H1 (cell line): Measurements from ENCODE around the gene MUC5AC. TPM values are rescaled to one million over a fixed set of nuclear protein-coding genes. Genes with fewer than 3 reads are reported as not detected.

Source experiments
- CTCF ChIA-PET: fragments of 300-600 bp; sonication (Branson Sonifier 250); formaldehyde crosslinking; loops from one replicate; lab custom pipeline; 2021; ENCODE audit not compliant: partially characterized antibody; lab: Charles Lee
- POLR2A ChIA-PET: fragments of 300-600 bp; sonication (Branson Sonifier 250); formaldehyde crosslinking; loops from one replicate; lab custom pipeline; 2021; ENCODE audit warnings: inconsistent platforms; ENCODE audit not compliant: partially characterized antibody; lab: Charles Lee
- DNase-seq, 2 experiments: peaks; one replicate each; pipeline versions ENCODE4 v3.0.0 to v3.0.0-alpha.2; 2010 to 2022; ENCODE audit warnings: low spot score in 2 of 2, low read depth in 1 of 2, mixed read lengths in 1 of 2
- FAIRE-seq: peaks from 2 replicates; lab custom pipeline; 2011; peaks lifted over from hg19 to GRCh38; lab: Jason Lieb, UNC
- H2AFZ ChIP-seq: 2 replicates; pipeline ENCODE4 v1.8.1; 2012; ENCODE audit warnings: low read length, inconsistent platforms
- H2AK5ac ChIP-seq: 2 replicates; pipeline ENCODE4 v1.6.1; 2013; ENCODE audit warnings: low read depth, low read length
- H2BK120ac ChIP-seq: replicated peaks from 2 replicates; pipeline ENCODE3; 2013; ENCODE audit warnings: low read depth, low read length, inconsistent platforms
- H2BK12ac ChIP-seq: 2 replicates; pipeline ENCODE4 v1.6.1; 2013; ENCODE audit warnings: low read depth, low read length
- H2BK15ac ChIP-seq: 2 replicates; pipeline ENCODE4 v1.6.1; 2013; ENCODE audit warnings: low read length
- H2BK20ac ChIP-seq: 2 replicates; pipeline ENCODE4 v1.6.1; 2013; ENCODE audit warnings: low read length
- H2BK5ac ChIP-seq: 2 replicates; pipeline ENCODE4 v1.6.1; 2013; ENCODE audit warnings: low read depth, low read length
- H3K14ac ChIP-seq: 2 replicates; pipeline ENCODE4 v1.6.1; 2013; ENCODE audit warnings: inconsistent platforms; ENCODE audit not compliant: insufficient read length
- H3K18ac ChIP-seq: 2 replicates; pipeline ENCODE4 v1.6.1; 2013; ENCODE audit warnings: low read length; ENCODE audit errors: extremely low read depth
- H3K23ac ChIP-seq: 2 replicates; pipeline ENCODE4 v1.6.1; 2013; ENCODE audit warnings: inconsistent platforms; ENCODE audit not compliant: insufficient read length
- H3K23me2 ChIP-seq: 2 replicates; pipeline ENCODE4 v1.6.1; 2013; ENCODE audit warnings: low read depth, low read length
- H3K27ac ChIP-seq: 2 replicates; pipeline ENCODE4 v1.6.1; 2011; ENCODE audit warnings: low read depth, low read length, inconsistent platforms
- H3K27me3 ChIP-seq, 4 experiments: replicated peaks in 1 of 4; 1 replicate in 1 of 4; 2 replicates in 3 of 4; pipeline versions ENCODE4 v1.6.1 to v1.8.1; 2011 to 2013; ENCODE audit warnings: low read length in 3 of 4, mild to moderate bottlenecking in 3 of 4, inconsistent platforms in 2 of 4, mixed read lengths in 2 of 4, moderate library complexity in 1 of 4; ENCODE audit not compliant: control insufficient read depth in 3 of 4, insufficient read depth in 3 of 4; ENCODE audit errors: extremely low read depth in 1 of 4
- H3K36me3 ChIP-seq, 4 experiments: 2 replicates each; pipeline versions ENCODE4 v1.6.1 to v1.8.1; 2011 to 2013; ENCODE audit warnings: mild to moderate bottlenecking in 4 of 4, low read length in 3 of 4, moderate library complexity in 2 of 4, control low read depth in 1 of 4, inconsistent platforms in 1 of 4; ENCODE audit not compliant: insufficient read depth in 4 of 4, control insufficient read depth in 2 of 4
- H3K4ac ChIP-seq: replicated peaks from 2 replicates; pipeline ENCODE3; 2013; ENCODE audit warnings: low read length, low read depth, mixed read lengths, inconsistent platforms; ENCODE audit not compliant: insufficient read length
- H3K4me1 ChIP-seq, 4 experiments: replicated peaks in 1 of 4; 1 replicate in 1 of 4; 2 replicates in 3 of 4; pipeline versions ENCODE4 v1.6.1 to v1.8.1; 2011 to 2013; ENCODE audit warnings: low read length in 3 of 4, inconsistent platforms in 2 of 4, mixed read lengths in 1 of 4; ENCODE audit not compliant: insufficient read depth in 4 of 4, control insufficient read depth in 3 of 4
- H3K4me2 ChIP-seq, 2 experiments: 2 replicates each; pipeline versions ENCODE4 v1.6.1 to v1.8.1; 2011 to 2013; ENCODE audit warnings: low read depth in 2 of 2, low read length in 2 of 2, control low read depth in 1 of 2, inconsistent platforms in 1 of 2, mild to moderate bottlenecking in 1 of 2; ENCODE audit not compliant: insufficient read depth in 1 of 2
- H3K4me3 ChIP-seq, 4 experiments: fragments of 200-600, 300-600 bp in 1 of 4; sonication (generic), shearing (Covaris generic), sonication (Bioruptor Twin) in 1 of 4; 2 replicates each; pipeline versions ENCODE4 v1.5.1 to v1.8.1; 2011 to 2016; ENCODE audit warnings: low read length in 4 of 4, low read depth in 3 of 4, control low read depth in 2 of 4, inconsistent platforms in 2 of 4, mild to moderate bottlenecking in 2 of 4, mixed read lengths in 1 of 4, moderate library complexity in 1 of 4; ENCODE audit not compliant: insufficient read depth in 2 of 4; ENCODE audit errors: extremely low read depth in 1 of 4
- H3K56ac ChIP-seq: replicated peaks from 2 replicates; pipeline ENCODE3; 2013; ENCODE audit warnings: low read depth, mild to moderate bottlenecking, mixed read lengths, low read length, inconsistent platforms; ENCODE audit not compliant: insufficient read length
- H3K79me1 ChIP-seq: 2 replicates; pipeline ENCODE4 v1.6.1; 2013; ENCODE audit warnings: low read depth, low read length, control low read depth
- H3K79me2 ChIP-seq, 2 experiments: 2 replicates each; pipeline versions ENCODE4 v1.6.1 to v1.8.1; 2012 to 2013; ENCODE audit warnings: low read length in 2 of 2, mild to moderate bottlenecking in 2 of 2, inconsistent platforms in 1 of 2; ENCODE audit not compliant: insufficient read depth in 2 of 2, control insufficient read depth in 1 of 2
- H3K9ac ChIP-seq, 4 experiments: replicated peaks in 1 of 4; 1 replicate in 1 of 4; 2 replicates in 3 of 4; pipeline versions ENCODE4 v1.6.1 to v1.8.1; 2011 to 2013; ENCODE audit warnings: low read depth in 3 of 4, low read length in 3 of 4, control low read depth in 2 of 4, mild to moderate bottlenecking in 2 of 4, moderate library complexity in 2 of 4, inconsistent platforms in 1 of 4; ENCODE audit errors: extremely low read depth in 1 of 4
- H3K9me3 ChIP-seq, 2 experiments: 2 replicates each; pipeline versions ENCODE4 v1.6.1 to v1.8.1; 2012 to 2013; ENCODE audit warnings: mild to moderate bottlenecking in 2 of 2, moderate library complexity in 2 of 2, control low read depth in 1 of 2, inconsistent platforms in 1 of 2, low read depth in 1 of 2, low read length in 1 of 2, mixed read lengths in 1 of 2; ENCODE audit not compliant: insufficient read depth in 2 of 2
- H4K20me1 ChIP-seq, 2 experiments: replicated peaks in 1 of 2; 2 replicates each; pipeline versions ENCODE3 to v1.8.1; 2011 to 2013; ENCODE audit warnings: inconsistent platforms in 2 of 2, low read length in 2 of 2, mild to moderate bottlenecking in 1 of 2; ENCODE audit not compliant: insufficient read depth in 2 of 2, control insufficient read depth in 1 of 2
- H4K5ac ChIP-seq: 2 replicates; pipeline ENCODE4 v1.6.1; 2013; ENCODE audit warnings: low read length, low read depth, mixed read lengths, inconsistent platforms; ENCODE audit not compliant: insufficient read length
- H4K8ac ChIP-seq: 2 replicates; pipeline ENCODE4 v1.8.0; 2013; ENCODE audit warnings: mild to moderate bottlenecking, moderate library complexity, low read length, inconsistent platforms; ENCODE audit not compliant: insufficient read depth; ENCODE audit errors: extremely low read depth
- H4K91ac ChIP-seq: replicated peaks from 2 replicates; pipeline ENCODE3; 2013; ENCODE audit warnings: low read length, mixed read lengths, inconsistent platforms; ENCODE audit not compliant: insufficient read length
- ASH2L ChIP-seq: fragments of 200-600, 300-600 bp; sonication (generic); IDR thresholded peaks from one replicate; pipeline ENCODE4 v1.7.1; 2017; ENCODE audit warnings: low read length
- ATF2 ChIP-seq: IDR thresholded peaks from 2 replicates; pipeline ENCODE4 v1.6.1; 2012; ENCODE audit warnings: low read length, inconsistent platforms
- CEBPB ChIP-seq: IDR thresholded peaks from 2 replicates; pipeline ENCODE4 v1.6.1; 2012; ENCODE audit warnings: low read depth, low read length
- KDM4A ChIP-seq: IDR thresholded peaks from one replicate; pipeline ENCODE4 v1.7.1; 2012; ENCODE audit warnings: low read depth, mild to moderate bottlenecking, moderate library complexity, low read length, inconsistent platforms; ENCODE audit not compliant: severe bottlenecking
- MAX ChIP-seq: IDR thresholded peaks from 2 replicates; pipeline ENCODE4 v1.6.1; 2012; ENCODE audit warnings: inconsistent platforms
- RNF2 ChIP-seq: fragments of 200-900, 300-1000 bp; sonication (generic); IDR thresholded peaks from 2 replicates; pipeline ENCODE4 v1.7.1; 2016; ENCODE audit warnings: borderline replicate concordance, low read depth, mild to moderate bottlenecking, antibody characterized with exemption, low read length; ENCODE audit not compliant: poor library complexity, severe bottlenecking; ENCODE audit errors: missing control alignments
- RXRA ChIP-seq: IDR thresholded peaks from 2 replicates; pipeline ENCODE4 v1.6.1; 2011; ENCODE audit warnings: low read depth, mild to moderate bottlenecking, low read length, moderate library complexity; ENCODE audit not compliant: insufficient read depth
- WGBS, 2 experiments: shearing (Covaris generic) in 1 of 2; methylation state at CpG; one replicate each; pipeline versions ENCODE4 v1.1.6 to v1.1.7; 2013 to 2015; ENCODE audit warnings: low lambda C conversion rate in 2 of 2, mixed read lengths in 2 of 2, inconsistent platforms in 1 of 2, low coverage in 1 of 2, missing lambda C conversion rate in 1 of 2; ENCODE audit not compliant: insufficient replicate concordance in 2 of 2, insufficient coverage in 1 of 2, insufficient read length in 1 of 2; ENCODE audit errors: extremely low coverage in 1 of 2, missing lambda C conversion rate in 1 of 2; 5-methylcytosine and 5-hydroxymethylcytosine counted together
- polyA plus RNA-seq, 7 experiments: library from polyadenylated mRNA; depleted of rRNA in 3 of 7; stranded (reverse) in 5 of 7; unstranded in 2 of 7; fragments of >200 nt in 5 of 7; fragments of 200-250 nt in 2 of 7; gene quantifications; 1 replicate in 5 of 7; 2 replicates in 1 of 7; 4 replicates in 1 of 7; pipeline versions ENCODE4 v1.2.1 to v1.2.3, GENCODE V29; 2011 to 2013; ENCODE audit warnings: missing spikeins in 2 of 7, mixed read lengths in 2 of 7
- total RNA-seq: library from RNA; stranded (reverse); fragmentation: NEBNext Ultra II Directional; extraction: Animal tissue kit (Norgen Biotek cat#: 25700); gene quantifications from 2 replicates; pipeline ENCODE4 v1.2.1, GENCODE V29; 2021

MUC5AC gene
- total and polyA plus RNA-seq, 2 of the 8 experiments (the other 6 are each of a cell fraction or from before 2014, with no cell fraction given) = not detected

- Histone ChIP-seq H3K27me3 (no peaks in the 10 kb centered on the region), H3K56ac (no peak overlapping the region), H4K91ac (no peak overlapping the region), H2BK120ac (no peak overlapping the region), H4K20me1 (no peaks in the 10 kb centered on the region), H3K23ac (no peak overlapping the region), H3K4me1 (no peaks in the 10 kb centered on the region), H3K79me2 (no peaks in the 10 kb centered on the region), H3K4me3 (no peak overlapping the region), H3K36me3 (no peaks in the 10 kb centered on the region), H2AFZ (no peak overlapping the region), H2BK20ac (no peak overlapping the region), H3K23me2 (no peaks in the 10 kb centered on the region), H3K4ac (no peak overlapping the region), H4K5ac (no peak overlapping the region), H3K9ac (no peak overlapping the region), H3K4me2 (no peak overlapping the region), H3K14ac (no peak overlapping the region), H3K18ac (no peak overlapping the region), H2BK5ac (no peak overlapping the region), H3K9me3 (peaks cover 35 to 93% of the 10 kb centered on the region in 2 experiments), H3K79me1 (no peaks in the 10 kb centered on the region), H2BK12ac (no peak overlapping the region), H2BK15ac (no peak overlapping the region), H3K27ac (no peak overlapping the region), H4K8ac (no peak overlapping the region), H2AK5ac (no peak overlapping the region)
- FAIRE-seq (no peak), DNase-seq (no peak)
- CTCF ChIA-PET = interaction anchor here (1.8 kb wide), 1 partner anchor 11 kb away, joined by 3 read pairs; no protein-coding TSS in a partner anchor
- POLR2A ChIA-PET = no interaction called here
- 90% methylated on average over 20 of the region's 29 CpGs; no CpG with 5 or more reads in 1 of the 2 experiments for WGBS, 2 experiments
- TF ChIP-seq MAX (no peak), ATF2 (no peak), ASH2L (no peak), RXRA (no peak), RNF2 (no peak), KDM4A (no peak), CEBPB (no peak)
Measured at GRCh38 chr11:1178906-1179305, 21.2 kb downstream of the MUC5AC start.
